ENCODE data around the gene SLC66A2. TPM values are rescaled to one million over a fixed set of nuclear protein-coding genes. Genes with fewer than 3 reads are reported as not detected.

SLC66A2 gene
- total and polyA plus RNA-seq, 2 donors (not counting 1 experiment from before 2014, with no cell fraction given), result 44.4 to 45.1 TPM

DNA sequence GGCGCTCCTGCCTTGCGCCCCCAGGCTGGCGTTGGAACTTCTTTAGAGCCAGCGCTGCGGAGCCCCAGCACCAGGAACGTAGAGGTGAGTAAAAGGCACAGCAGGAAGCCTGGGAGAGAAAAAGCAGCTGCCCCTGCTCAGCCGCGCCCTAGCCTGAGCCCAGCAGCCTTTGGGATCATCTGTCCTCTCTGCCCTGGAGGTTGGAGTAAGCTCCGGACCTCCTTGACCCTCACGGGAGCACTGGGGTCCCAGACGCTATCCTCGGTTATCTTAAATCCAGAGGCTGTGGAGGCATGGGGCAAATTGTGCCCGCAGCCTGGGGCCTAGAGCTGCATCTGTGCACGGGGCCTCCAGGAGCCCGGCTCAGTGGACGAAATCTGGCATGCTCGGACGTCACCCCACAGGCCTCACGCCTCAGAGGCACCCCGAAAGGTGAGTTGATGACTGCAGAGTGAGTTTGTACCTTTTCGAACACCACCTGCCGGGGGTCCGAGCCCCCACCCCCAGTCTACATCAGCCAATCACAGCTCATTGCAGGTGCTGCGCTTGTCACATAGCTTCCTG is 1.6 kb upstream of the SLC66A2 start:
- ATAC-seq (ENCODE audit: low read depth) (no peak), DNase-seq (no peak)
- no peaks in the 10 kb centered on the region for H3K27me3 ChIP-seq (replicated peaks in 1 of 4; ENCODE audit: control extremely low read depth in 1 of 4, control insufficient read depth in 3 of 4, insufficient read depth in 4 of 4, low read length in 3 of 4)
- WGBS (ENCODE audit: insufficient coverage), result 94% methylated on average over 15 of the region's 24 CpGs
- H3K4me1 ChIP-seq (ENCODE audit: control insufficient read depth in 2 of 2, insufficient read depth in 2 of 2, low read length in 2 of 2), result peaks cover 17 to 29% of the 10 kb centered on the region in 2 donors
- Mint-ChIP-seq H3K4me1 (peaks cover 23% of the 10 kb centered on the region), H3K9me3 (ENCODE audit: insufficient read depth) (no peaks in the 10 kb centered on the region), H3K27ac (peak overlapping the region; percentile 32), H3K4me3 (peak overlapping the region; percentile 70), H3K27me3 (no peaks in the 10 kb centered on the region)
- ChIA-PET POLR2A (no interaction called here), CTCF (interaction anchor here (1.6 kb wide), 1 partner anchor 32 kb away, joined by 4 read pairs; no protein-coding TSS in a partner anchor)
- no peaks in the 10 kb centered on the region for H3K9me3 ChIP-seq (ENCODE audit: control extremely low read depth in 1 of 3, control insufficient read depth in 2 of 3, insufficient read depth in 1 of 3, low read length in 2 of 3)
- peaks cover 32% of the 10 kb centered on the region for H3K79me2 ChIP-seq (ENCODE audit: control insufficient read depth, insufficient read depth, low read length)
- no peak for TF ChIP-seq EZH2 (IDR thresholded peaks at IDR 0.05; ENCODE audit: borderline replicate concordance, insufficient read depth, low read depth, low read length, poor library complexity, severe bottlenecking)
- TF ChIP-seq, protein P1, sequence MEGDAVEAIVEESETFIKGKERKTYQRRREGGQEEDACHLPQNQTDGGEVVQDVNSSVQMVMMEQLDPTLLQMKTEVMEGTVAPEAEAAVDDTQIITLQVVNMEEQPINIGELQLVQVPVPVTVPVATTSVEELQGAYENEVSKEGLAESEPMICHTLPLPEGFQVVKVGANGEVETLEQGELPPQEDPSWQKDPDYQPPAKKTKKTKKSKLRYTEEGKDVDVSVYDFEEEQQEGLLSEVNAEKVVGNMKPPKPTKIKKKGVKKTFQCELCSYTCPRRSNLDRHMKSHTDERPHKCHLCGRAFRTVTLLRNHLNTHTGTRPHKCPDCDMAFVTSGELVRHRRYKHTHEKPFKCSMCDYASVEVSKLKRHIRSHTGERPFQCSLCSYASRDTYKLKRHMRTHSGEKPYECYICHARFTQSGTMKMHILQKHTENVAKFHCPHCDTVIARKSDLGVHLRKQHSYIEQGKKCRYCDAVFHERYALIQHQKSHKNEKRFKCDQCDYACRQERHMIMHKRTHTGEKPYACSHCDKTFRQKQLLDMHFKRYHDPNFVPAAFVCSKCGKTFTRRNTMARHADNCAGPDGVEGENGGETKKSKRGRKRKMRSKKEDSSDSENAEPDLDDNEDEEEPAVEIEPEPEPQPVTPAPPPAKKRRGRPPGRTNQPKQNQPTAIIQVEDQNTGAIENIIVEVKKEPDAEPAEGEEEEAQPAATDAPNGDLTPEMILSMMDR (IDR thresholded peaks at IDR 0.05), result no peak
- no peak overlapping the region for H3K27ac ChIP-seq (ENCODE audit: low read length in 2 of 2)
- no peak overlapping the region for H3K4me2 ChIP-seq (replicated peaks; ENCODE audit: low read depth, low read length, poor library complexity, severe bottlenecking)
- intact Hi-C loops (cut with micrococcal nuclease), result loop anchor here (5.0 kb wide), 1 partner anchor 194 kb away; no protein-coding TSS in a partner anchor
- H3K9ac ChIP-seq (ENCODE audit: low read length), result no peak overlapping the region
- no peak overlapping the region for H2AFZ ChIP-seq (ENCODE audit: insufficient read depth, low read depth, low read length, poor library complexity, severe bottlenecking)
- no peak overlapping the region for H3K4me3 ChIP-seq (ENCODE audit: control extremely low read depth in 1 of 5, extremely low read depth in 1 of 5, insufficient read depth in 1 of 5, low read depth in 2 of 5, low read length in 4 of 5)
- H3K36me3 ChIP-seq (replicated peaks in 1 of 2; ENCODE audit: control extremely low read depth in 1 of 2, control insufficient read depth in 1 of 2, extremely low read depth in 1 of 2, insufficient read depth in 2 of 2, low read length in 1 of 2), result peaks cover 0 to 12% of the 10 kb centered on the region in 2 experiments
- H4K20me1 ChIP-seq (ENCODE audit: control insufficient read depth, insufficient read depth, low read length, poor library complexity, severe bottlenecking), result peaks cover 25% of the 10 kb centered on the region

DNA sequence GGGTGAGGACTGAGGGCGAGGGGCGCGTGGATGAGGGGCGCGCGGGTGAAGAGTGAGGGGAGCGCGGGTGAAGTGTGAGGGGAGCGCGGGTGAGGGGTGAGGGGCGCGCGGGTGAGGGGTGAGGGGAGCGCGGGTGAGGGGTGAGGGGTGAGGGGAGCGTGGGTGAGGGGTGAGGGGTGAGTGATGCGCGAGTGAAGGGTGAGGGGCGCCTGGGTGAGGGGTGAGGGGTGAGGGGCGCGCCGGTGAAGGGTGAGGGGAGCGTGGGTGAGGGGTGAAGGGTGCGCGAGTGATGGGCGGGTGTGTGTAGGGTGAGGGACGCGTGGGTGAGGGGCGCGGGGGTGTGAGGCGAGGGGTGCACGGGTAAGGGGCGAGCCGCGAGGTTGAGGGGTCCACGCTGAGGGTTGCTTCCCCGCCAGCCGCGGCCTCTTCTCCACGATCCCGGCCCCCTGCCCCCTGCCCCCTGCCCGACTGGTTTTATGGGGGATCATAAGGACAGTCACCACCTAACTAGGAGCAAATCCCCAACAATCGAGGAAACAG is 1.1 kb upstream of the SLC66A2 start:
- ATAC-seq (ENCODE audit: low read depth) (no peak), DNase-seq (no peak)
- no peaks in the 10 kb centered on the region for H3K9me3 ChIP-seq (ENCODE audit: control extremely low read depth in 1 of 3, control insufficient read depth in 2 of 3, insufficient read depth in 1 of 3, low read length in 2 of 3)
- no peaks in the 10 kb centered on the region for H3K9me3 Mint-ChIP-seq (ENCODE audit: insufficient read depth)
- peaks cover 29% of the 10 kb centered on the region for H3K4me1 Mint-ChIP-seq
- CTCF ChIA-PET, result interaction anchor here (1.6 kb wide), 1 partner anchor 33 kb away, joined by 4 read pairs; no protein-coding TSS in a partner anchor
- peaks cover 38% of the 10 kb centered on the region for H3K79me2 ChIP-seq (ENCODE audit: control insufficient read depth, insufficient read depth, low read length)
- TF ChIP-seq, protein P1 (IDR thresholded peaks at IDR 0.05), result no peak
- no peak for TF ChIP-seq EZH2 (IDR thresholded peaks at IDR 0.05; ENCODE audit: borderline replicate concordance, insufficient read depth, low read depth, low read length, poor library complexity, severe bottlenecking)
- POLR2A ChIA-PET, result no interaction called here
- no peak overlapping the region for H3K27ac ChIP-seq (ENCODE audit: low read length in 2 of 2)
- H4K20me1 ChIP-seq (ENCODE audit: control insufficient read depth, insufficient read depth, low read length, poor library complexity, severe bottlenecking), result peaks cover 30% of the 10 kb centered on the region
- no peak overlapping the region for H3K27ac Mint-ChIP-seq
- H3K27me3 ChIP-seq (replicated peaks in 1 of 4; ENCODE audit: control extremely low read depth in 1 of 4, control insufficient read depth in 3 of 4, insufficient read depth in 4 of 4, low read length in 3 of 4), result no peaks in the 10 kb centered on the region
- peak overlapping the region; percentile 37 for H3K4me3 Mint-ChIP-seq
- H3K4me1 ChIP-seq (ENCODE audit: control insufficient read depth in 2 of 2, insufficient read depth in 2 of 2, low read length in 2 of 2), result peaks cover 17 to 34% of the 10 kb centered on the region in 2 donors
- H3K9ac ChIP-seq (ENCODE audit: low read length), result peak overlapping the region; percentile 83
- peaks cover 0 to 16% of the 10 kb centered on the region in 2 experiments for H3K36me3 ChIP-seq (replicated peaks in 1 of 2; ENCODE audit: control extremely low read depth in 1 of 2, control insufficient read depth in 1 of 2, extremely low read depth in 1 of 2, insufficient read depth in 2 of 2, low read length in 1 of 2)
- WGBS (ENCODE audit: insufficient coverage), result 51% methylated on average over 16 of the region's 43 CpGs
- H3K4me3 ChIP-seq (ENCODE audit: control extremely low read depth in 1 of 5, extremely low read depth in 1 of 5, insufficient read depth in 1 of 5, low read depth in 2 of 5, low read length in 4 of 5), result peak overlapping the region in 4 of 5 experiments; percentile 58 to 70 (median 66)
- H2AFZ ChIP-seq (ENCODE audit: insufficient read depth, low read depth, low read length, poor library complexity, severe bottlenecking), result peak overlapping the region; percentile 97
- intact Hi-C loops (cut with micrococcal nuclease), result loop anchor here (5.0 kb wide), 1 partner anchor 195 kb away; no protein-coding TSS in a partner anchor
- peak overlapping the region; percentile 100 for H3K4me2 ChIP-seq (replicated peaks; ENCODE audit: low read depth, low read length, poor library complexity, severe bottlenecking)
- H3K27me3 Mint-ChIP-seq, result no peaks in the 10 kb centered on the region

Measured in B cell (primary cell).